ENCODE data around the gene CPED1.
"Not testable (repeated sequence)": the region's sequence is repeated elsewhere in the genome, so short reads cannot be mapped to it uniquely, and the experiment has no call there.

The CPED1 gene

GRCh38 chr7:120973849-120974248 is 14.7 kb upstream of the CPED1 start:
- H3K27ac ChIP-seq (ENCODE audit: poor library complexity, severe bottlenecking): no peak overlapping the region
- no peak for ATAC-seq (ENCODE audit: low read depth)
- no peaks in the 10 kb centered on the region for H3K4me1 ChIP-seq (ENCODE audit: insufficient read depth, poor library complexity, severe bottlenecking)
- H3K36me3 ChIP-seq (ENCODE audit: low read depth): peaks cover 58% of the 10 kb centered on the region
- H3K4me3 ChIP-seq (ENCODE audit: severe bottlenecking): no peak overlapping the region
- TF ChIP-seq CTCF (IDR thresholded peaks at IDR 0.05; ENCODE audit: poor library complexity, severe bottlenecking): no peak
- DNase-seq (ENCODE audit: low spot score): no peak
- H3K9me3 ChIP-seq (ENCODE audit: severe bottlenecking): no peaks in the 10 kb centered on the region
- H3K27me3 ChIP-seq (ENCODE audit: insufficient read depth, poor library complexity, severe bottlenecking): no peaks in the 10 kb centered on the region

- no peak for TF ChIP-seq CTCF (IDR thresholded peaks at IDR 0.05; ENCODE audit: poor library complexity, severe bottlenecking)
- Histone ChIP-seq H3K4me3 (ENCODE audit: severe bottlenecking) (no peak overlapping the region), H3K4me1 (ENCODE audit: insufficient read depth, poor library complexity, severe bottlenecking) (no peaks in the 10 kb centered on the region), H3K36me3 (ENCODE audit: low read depth) (peaks cover 6% of the 10 kb centered on the region; the same call in 1 of the 2 replicates), H3K9me3 (ENCODE audit: severe bottlenecking) (no peaks in the 10 kb centered on the region), H3K27ac (ENCODE audit: poor library complexity, severe bottlenecking) (no peak overlapping the region), H3K27me3 (ENCODE audit: insufficient read depth, poor library complexity, severe bottlenecking) (no peaks in the 10 kb centered on the region)
- DNase-seq (ENCODE audit: low spot score) (no peak), ATAC-seq (ENCODE audit: low read depth) (no peak)
Observed at GRCh38 chr7:120979765-120980499, 8.6 kb upstream of the CPED1 start.

GRCh38 chr7:120981117-120981516 is 7.4 kb upstream of the CPED1 start:
- Histone ChIP-seq H3K9me3 (ENCODE audit: severe bottlenecking) (no peaks in the 10 kb centered on the region), H3K4me1 (ENCODE audit: insufficient read depth, poor library complexity, severe bottlenecking) (no peaks in the 10 kb centered on the region), H3K27me3 (ENCODE audit: insufficient read depth, poor library complexity, severe bottlenecking) (no peaks in the 10 kb centered on the region), H3K4me3 (ENCODE audit: severe bottlenecking) (no peak overlapping the region), H3K27ac (ENCODE audit: poor library complexity, severe bottlenecking) (no peak overlapping the region), H3K36me3 (ENCODE audit: low read depth) (peaks cover 6% of the 10 kb centered on the region; the same call in 1 of the 2 replicates)
- no peak for TF ChIP-seq CTCF (IDR thresholded peaks at IDR 0.05; ENCODE audit: poor library complexity, severe bottlenecking)
- DNase-seq (ENCODE audit: low spot score) (no peak), ATAC-seq (ENCODE audit: low read depth) (no peak)

GRCh38 chr7:120981888-120982615 is 6.5 kb upstream of the CPED1 start:
- no peak overlapping the region for H3K4me3 ChIP-seq (ENCODE audit: severe bottlenecking)

GRCh38 chr7:120983592-120983991 is 4.9 kb upstream of the CPED1 start:
- not testable (repeated sequence) for H3K27me3 ChIP-seq (ENCODE audit: insufficient read depth, poor library complexity, severe bottlenecking); H3K27ac ChIP-seq (ENCODE audit: poor library complexity, severe bottlenecking); H3K9me3 ChIP-seq (ENCODE audit: severe bottlenecking); H3K4me1 ChIP-seq (ENCODE audit: insufficient read depth, poor library complexity, severe bottlenecking); DNase-seq (ENCODE audit: low spot score); H3K36me3 ChIP-seq (ENCODE audit: low read depth); H3K4me3 ChIP-seq (ENCODE audit: severe bottlenecking); ATAC-seq (ENCODE audit: low read depth)

More at GRCh38 chr7:120981888-120982615, 6.5 kb upstream of the CPED1 start:
- no peak overlapping the region for H3K27ac ChIP-seq (ENCODE audit: poor library complexity, severe bottlenecking)
- no peaks in the 10 kb centered on the region for H3K4me1 ChIP-seq (ENCODE audit: insufficient read depth, poor library complexity, severe bottlenecking)
- no peak for DNase-seq (ENCODE audit: low spot score)
- H3K36me3 ChIP-seq (ENCODE audit: low read depth): no peaks in the 10 kb centered on the region
- H3K9me3 ChIP-seq (ENCODE audit: severe bottlenecking): no peaks in the 10 kb centered on the region
- TF ChIP-seq CTCF (IDR thresholded peaks at IDR 0.05; ENCODE audit: poor library complexity, severe bottlenecking): no peak
- peak; percentile 55; the same call in 2 of the 3 replicates for ATAC-seq (ENCODE audit: low read depth)
- no peaks in the 10 kb centered on the region for H3K27me3 ChIP-seq (ENCODE audit: insufficient read depth, poor library complexity, severe bottlenecking)

Measured in RWPE2 (cell line).